HepG2 (cell line): ENCODE data around the gene SLC7A8. TPM values are rescaled to one million over a fixed set of nuclear protein-coding genes. Genes with fewer than 3 reads are reported as not detected.

Source experiments
- ATAC-seq: fragments of 200-7000 bp; cut with Tn5 transposase; 3 replicates; pipeline ENCODE4 v1.9.1; 2020; ENCODE audit warnings: mild to moderate bottlenecking, moderate library complexity
- BruUV-seq: library from RNA; stranded (reverse); fragments of 400-500 nt; replicated peaks from 2 replicates; lab custom pipeline; 2021; lab: Mats Ljungman, UMichigan
- CTCF ChIA-PET: fragments of 300-600 bp; formaldehyde crosslinking; extraction: SDS; loops from one replicate; lab custom pipeline; 2021; ENCODE audit warnings: low total read pairs, inconsistent platforms, low intra/inter-chr PET ratio; lab: Yijun Ruan, JAX
- POLR2A ChIA-PET: fragments of 350-600 bp; sonication (Branson Sonifier 250); formaldehyde crosslinking; loops from one replicate; lab custom pipeline; 2020; ENCODE audit warnings: antibody characterized with exemption, inconsistent platforms; lab: Yijun Ruan, JAX
- DNase-seq: peaks from one replicate; pipeline ENCODE4 v3.0.0-alpha.2; 2015; ENCODE audit warnings: low spot score
- FAIRE-seq: peaks from 3 replicates; lab custom pipeline; 2011; peaks lifted over from hg19 to GRCh38; lab: Jason Lieb, UNC
- H2AFZ ChIP-seq: one replicate; pipeline ENCODE4 v1.6.1; 2011; ENCODE audit warnings: low read length, inconsistent platforms
- H3K27ac ChIP-seq: fragments of 300-600 bp; 3 replicates; pipeline ENCODE4 v1.8.0; 2011; ENCODE audit warnings: mixed run types, mild to moderate bottlenecking, mixed read lengths, low read length, inconsistent platforms; ENCODE audit not compliant: insufficient read depth; ENCODE audit errors: extremely low read length
- H3K27me3 ChIP-seq, 2 experiments: fragments of 200-600 bp in 1 of 2; 2 replicates in 1 of 2; 3 replicates in 1 of 2; pipeline versions ENCODE4 v1.6.0 to v1.8.0; 2011; ENCODE audit warnings: low read length in 2 of 2, mild to moderate bottlenecking in 2 of 2, moderate library complexity in 2 of 2, inconsistent platforms in 1 of 2; ENCODE audit not compliant: insufficient read depth in 2 of 2, control insufficient read depth in 1 of 2
- H3K36me3 ChIP-seq, 2 experiments: fragments of 200-600 bp in 1 of 2; replicated peaks in 1 of 2; 2 replicates in 1 of 2; 3 replicates in 1 of 2; pipeline versions ENCODE4 v1.5.1 to v1.8.0; 2011; ENCODE audit warnings: low read length in 2 of 2, inconsistent platforms in 1 of 2; ENCODE audit not compliant: insufficient read depth in 2 of 2, control insufficient read depth in 1 of 2
- H3K4me1 ChIP-seq: 2 replicates; pipeline ENCODE4 v1.5.1; 2012; ENCODE audit warnings: low read length, inconsistent platforms; ENCODE audit not compliant: insufficient read depth
- H3K4me2 ChIP-seq: 2 replicates; pipeline ENCODE4 v1.6.0; 2011; ENCODE audit warnings: low read depth, low read length, inconsistent platforms
- H3K4me3 ChIP-seq, 3 experiments: fragments of 200-600 bp in 1 of 3; sonication (generic), shearing (Covaris generic) in 1 of 3; replicated peaks in 1 of 3; 2 replicates each; pipeline ENCODE4 v1.5.1; 2011 to 2016; ENCODE audit warnings: low read length in 3 of 3, inconsistent platforms in 2 of 3, low read depth in 2 of 3, mild to moderate bottlenecking in 2 of 3, control low read depth in 1 of 3, mixed read lengths in 1 of 3; ENCODE audit not compliant: insufficient read depth in 1 of 3
- H3K79me2 ChIP-seq: one replicate; pipeline ENCODE4 v1.6.1; 2011; ENCODE audit warnings: low read length, inconsistent platforms; ENCODE audit not compliant: insufficient read depth
- H3K9ac ChIP-seq: 2 replicates; pipeline ENCODE4 v1.6.0; 2011; ENCODE audit warnings: mild to moderate bottlenecking, low read depth, low read length, inconsistent platforms; ENCODE audit not compliant: insufficient read depth
- H3K9me3 ChIP-seq: 2 replicates; pipeline ENCODE4 v1.5.1; 2012; ENCODE audit warnings: mild to moderate bottlenecking, low read length
- H4K20me1 ChIP-seq: 2 replicates; pipeline ENCODE4 v1.6.0; 2011; ENCODE audit warnings: inconsistent platforms, mild to moderate bottlenecking, low read length, moderate library complexity; ENCODE audit not compliant: insufficient read depth
- CEBPB ChIP-seq: IDR thresholded peaks from 2 replicates; pipeline ENCODE4 v1.6.1; 2011; ENCODE audit warnings: low read depth, low read length, improper control_type of control experiment, borderline replicate concordance
- ESRRA ChIP-seq: sonication (generic); formaldehyde crosslinking; IDR thresholded peaks from 2 replicates; pipeline ENCODE4 v1.5.1; 2020; ENCODE audit warnings: mild to moderate bottlenecking, low read depth, missing genetic modification reagents
- HNF4A ChIP-seq: sonication (generic); formaldehyde crosslinking; IDR thresholded peaks from 2 replicates; pipeline ENCODE4 v1.4.0; 2020; ENCODE audit warnings: missing genetic modification reagents
- NRL ChIP-seq: sonication (generic); formaldehyde crosslinking; IDR thresholded peaks from 2 replicates; pipeline ENCODE4 v1.5.0; 2020; ENCODE audit warnings: missing genetic modification reagents, mild to moderate bottlenecking, moderate library complexity, borderline replicate concordance
- TBX2 ChIP-seq: sonication (generic); formaldehyde crosslinking; IDR thresholded peaks from 2 replicates; pipeline ENCODE4 v1.5.0; 2020; ENCODE audit warnings: missing genetic modification reagents, mild to moderate bottlenecking, borderline replicate concordance
- ZFP1 ChIP-seq: IDR thresholded peaks from 2 replicates; pipeline ENCODE4 v1.6.1; 2016
- ZNF205 ChIP-seq: IDR thresholded peaks from 2 replicates; pipeline ENCODE4 v1.6.1; 2018; ENCODE audit warnings: missing biosample characterization, missing genetic modification reagents
- ZNF260 ChIP-seq: sonication (generic); formaldehyde crosslinking; IDR thresholded peaks from 2 replicates; pipeline ENCODE4 v1.4.0; 2020; ENCODE audit warnings: missing genetic modification reagents, low read depth, mild to moderate bottlenecking, borderline replicate concordance
- ZNF275 ChIP-seq: sonication (generic); formaldehyde crosslinking; IDR thresholded peaks from 2 replicates; pipeline ENCODE4 v1.8.0; 2022; ENCODE audit warnings: missing genetic modification reagents, mild to moderate bottlenecking, inconsistent platforms, borderline replicate concordance
- ZNF296 ChIP-seq: sonication (generic); formaldehyde crosslinking; conservative IDR thresholded peaks from 2 replicates; pipeline ENCODE4 v1.5.0; 2020; ENCODE audit warnings: mild to moderate bottlenecking, missing genetic modification reagents
- ZNF501 ChIP-seq: sonication (generic); formaldehyde crosslinking; IDR thresholded peaks from 2 replicates; pipeline ENCODE4 v1.5.1; 2020; ENCODE audit warnings: mild to moderate bottlenecking, moderate library complexity, missing genetic modification reagents
- ZNF605 ChIP-seq: sonication (generic); formaldehyde crosslinking; IDR thresholded peaks from 2 replicates; pipeline ENCODE4 v1.8.0; 2022; ENCODE audit warnings: mild to moderate bottlenecking, missing genetic modification reagents
- ZNF75D ChIP-seq: sonication (generic); formaldehyde crosslinking; IDR thresholded peaks from 2 replicates; pipeline ENCODE4 v1.8.1; 2023; ENCODE audit warnings: missing genetic modification reagents, mild to moderate bottlenecking, borderline replicate concordance
- WGBS: methylation state at CpG from one replicate; pipeline ENCODE4 v1.1.6; 2017; ENCODE audit warnings: low lambda C conversion rate; 5-methylcytosine and 5-hydroxymethylcytosine counted together
- in situ Hi-C: cut with HindIII; loops from 2 replicates; pipeline ENCODE4 v1.10.0; 2017; ENCODE audit warnings: low pct_unique_long_range_greater_than_20kb; ENCODE audit not compliant: extremely low pct_ligation_motif_present
- intact Hi-C: fragments of 100-400 bp; cut with micrococcal nuclease; formaldehyde crosslinking; loops from one replicate; pipeline ENCODE4 v1.10.0; 2022; ENCODE audit not compliant: unreplicated experiment
- polyA plus RNA-seq, 8 experiments: library from polyadenylated mRNA; depleted of rRNA in 3 of 8; stranded (reverse) in 7 of 8; unstranded in 1 of 8; fragments of >200 nt; fragmentation: Illumina TruSeq in 4 of 8; extraction: Trizol in 4 of 8; gene quantifications; 2 replicates each; pipeline versions ENCODE4 v1.2.1 to v1.2.3, GENCODE V29; 2011 to 2016; ENCODE audit warnings: low read depth in 4 of 8, missing spikeins in 1 of 8, mixed read lengths in 1 of 8; ENCODE audit not compliant: insufficient read depth in 1 of 8
- total RNA-seq, 5 experiments: library from RNA; depleted of rRNA; stranded (reverse); fragments of >200 nt; fragmentation: Illumina TruSeq; extraction: Trizol; gene quantifications; 2 replicates each; pipeline ENCODE4 v1.2.3, GENCODE V29; 2016; ENCODE audit warnings: low read depth in 1 of 5
- TF ChIP-seq, protein P1 (sequence below): sonication (generic); formaldehyde crosslinking; IDR thresholded peaks from 2 replicates; pipeline ENCODE4 v1.4.0; 2020; ENCODE audit warnings: mild to moderate bottlenecking, missing genetic modification reagents
- TF ChIP-seq, protein P2 (sequence below), 2 experiments: sonication (generic) in 1 of 2; formaldehyde crosslinking in 1 of 2; IDR thresholded peaks; 2 replicates each; pipeline versions ENCODE4 v1.4.0 to v1.6.1; 2018 to 2020; ENCODE audit warnings: missing genetic modification reagents in 2 of 2, borderline replicate concordance in 1 of 2, low read depth in 1 of 2, mild to moderate bottlenecking in 1 of 2, missing biosample characterization in 1 of 2

SLC7A8 gene
- total and polyA plus RNA-seq, 2 of the 13 experiments (the other 11 are each of a cell fraction or from before 2014, with no cell fraction given): 0.25 TPM; not detected in 1

DNA sequence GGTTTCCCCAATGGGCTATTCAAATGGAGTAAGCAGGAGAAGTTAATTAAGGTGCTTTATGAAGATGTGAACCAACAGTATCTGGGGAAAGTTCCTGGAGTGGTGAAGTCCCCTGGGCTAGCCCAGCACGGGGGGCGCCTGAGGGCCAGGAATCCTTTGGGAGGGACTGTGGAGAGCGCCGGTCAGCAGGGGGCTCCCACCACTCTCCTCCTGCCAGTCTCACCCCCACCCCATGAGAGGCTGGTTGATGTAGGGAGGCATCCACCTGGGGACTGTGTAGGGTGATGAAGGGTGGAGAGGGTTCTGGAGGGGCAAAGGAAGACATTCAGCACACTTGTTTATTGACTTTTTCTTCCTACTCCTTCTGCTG, 68.8 kb downstream of the SLC7A8 start (continued):
- TF ChIP-seq ZNF205: no peak
- TF ChIP-seq CEBPB: no peak
- TF ChIP-seq, protein P1, sequence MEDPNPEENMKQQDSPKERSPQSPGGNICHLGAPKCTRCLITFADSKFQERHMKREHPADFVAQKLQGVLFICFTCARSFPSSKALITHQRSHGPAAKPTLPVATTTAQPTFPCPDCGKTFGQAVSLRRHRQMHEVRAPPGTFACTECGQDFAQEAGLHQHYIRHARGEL: no peak
- TF ChIP-seq ZNF275: no peak
- TF ChIP-seq, protein P2, sequence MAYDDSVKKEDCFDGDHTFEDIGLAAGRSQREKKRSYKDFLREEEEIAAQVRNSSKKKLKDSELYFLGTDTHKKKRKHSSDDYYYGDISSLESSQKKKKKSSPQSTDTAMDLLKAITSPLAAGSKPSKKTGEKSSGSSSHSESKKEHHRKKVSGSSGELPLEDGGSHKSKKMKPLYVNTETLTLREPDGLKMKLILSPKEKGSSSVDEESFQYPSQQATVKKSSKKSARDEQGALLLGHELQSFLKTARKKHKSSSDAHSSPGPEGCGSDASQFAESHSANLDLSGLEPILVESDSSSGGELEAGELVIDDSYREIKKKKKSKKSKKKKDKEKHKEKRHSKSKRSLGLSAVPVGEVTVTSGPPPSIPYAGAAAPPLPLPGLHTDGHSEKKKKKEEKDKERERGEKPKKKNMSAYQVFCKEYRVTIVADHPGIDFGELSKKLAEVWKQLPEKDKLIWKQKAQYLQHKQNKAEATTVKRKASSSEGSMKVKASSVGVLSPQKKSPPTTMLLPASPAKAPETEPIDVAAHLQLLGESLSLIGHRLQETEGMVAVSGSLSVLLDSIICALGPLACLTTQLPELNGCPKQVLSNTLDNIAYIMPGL (CRISPR knock-in tag; IDR thresholded peaks at IDR 0.05; ENCODE audit: borderline replicate concordance in 1 of 2, low read depth in 1 of 2): 0 out of 4 replicates have a peak, but pooled peaks of 1 of the 2 experiments have one; percentile 32

- FAIRE-seq (no peak), ATAC-seq (peak; percentile 7), DNase-seq (no peak)
- under 1% methylated on average over 5 of the region's 5 CpGs for WGBS
- no peaks in the 10 kb centered on the region for H4K20me1 ChIP-seq
- TF ChIP-seq HNF4A: 0 out of 2 replicates have a peak, but pooled peaks have one; percentile 8
- TF ChIP-seq ZNF605 (CRISPR knock-in tag): peak; percentile 51; the same call in 1 of the 2 replicates
- no peak for TF ChIP-seq ZNF501 (CRISPR knock-in tag)
- TF ChIP-seq ZNF260 (CRISPR knock-in tag): no peak
- no peak for TF ChIP-seq ZNF296 (CRISPR knock-in tag)
- 0 out of 2 replicates have a peak, but pooled peaks have one; percentile 30 for TF ChIP-seq ZNF75D (CRISPR knock-in tag)
- 0 out of 2 replicates have a peak, but pooled peaks have one; percentile 7 for TF ChIP-seq NRL (CRISPR knock-in tag)
- TF ChIP-seq TBX2 (CRISPR knock-in tag): 0 out of 2 replicates have a peak, but pooled peaks have one; percentile 5
- no peak for TF ChIP-seq ZFP1 (CRISPR knock-in tag)
- TF ChIP-seq ESRRA (CRISPR knock-in tag): 0 out of 2 replicates have a peak, but pooled peaks have one; percentile 16
- POLR2A ChIA-PET: interaction anchor here (1.0 to 6.6 kb wide), 4 partner anchors 16 to 207 kb away, joined by 3 to 66 read pairs (median 6); partner anchors contain the start of genes ACIN1, C14orf119 and PABPN1
- H3K79me2 ChIP-seq: no peaks in the 10 kb centered on the region
- peak overlapping the region in 2 of 3 experiments; percentile 4 to 42; a peak in 2 of 6 replicates for H3K4me3 ChIP-seq
- in situ Hi-C loops (no loop called here), intact Hi-C loops (no loop called here)
- H3K4me1 ChIP-seq: peaks cover 38% of the 10 kb centered on the region
- H3K4me2 ChIP-seq: peak overlapping the region; percentile 64
- H3K9me3 ChIP-seq: no peaks in the 10 kb centered on the region
- H3K27me3 ChIP-seq: peaks cover 49 to 94% of the 10 kb centered on the region in 2 experiments
- peak overlapping the region; percentile 59 for H2AFZ ChIP-seq
- no peak overlapping the region for H3K27ac ChIP-seq
- BruUV-seq: no TSS peak
- CTCF ChIA-PET: no interaction called here
- no peaks in the 10 kb centered on the region for H3K36me3 ChIP-seq
- H3K9ac ChIP-seq: no peak overlapping the region
Measured at GRCh38 chr14:23114120-23114458, 69.4 kb downstream of the SLC7A8 start.
